PC-3 (cell line): ENCODE data around the gene PFDN4. TPM values are rescaled to one million over a fixed set of nuclear protein-coding genes. Genes with fewer than 3 reads are reported as not detected.

ENCODE experiments used
- ATAC-seq: fragments of 200-7000 bp; cut with Tn5 transposase; 2 replicates; pipeline ENCODE4 v1.9.1; 2020; ENCODE audit warnings: mild to moderate bottlenecking, moderate library complexity
- Bru-seq: library from RNA; stranded (reverse); fragments of 400-500 nt; gene quantifications from one replicate; lab custom pipeline; 2021; lab: Mats Ljungman, UMichigan
- BruChase-seq, 2 experiments: library from RNA; stranded (reverse); fragments of 400-500 nt; gene quantifications; one replicate each; lab custom pipeline; 2021; lab: Mats Ljungman, UMichigan
- BruUV-seq: library from RNA; stranded (reverse); fragments of 400-500 nt; replicated peaks from 2 replicates; lab custom pipeline; 2021; lab: Mats Ljungman, UMichigan
- CTCF ChIA-PET: fragments of 300-600 bp; sonication (Branson Sonifier 250); formaldehyde crosslinking; loops from one replicate; lab custom pipeline; 2022; ENCODE audit warnings: antibody characterized with exemption; lab: Charles Lee
- POLR2A ChIA-PET: fragments of 300-600 bp; sonication (Branson Sonifier 250); formaldehyde crosslinking; loops from one replicate; lab custom pipeline; 2022; ENCODE audit warnings: antibody characterized with exemption; ENCODE audit not compliant: unreplicated experiment; lab: Charles Lee
- DNase-seq: peaks from one replicate; pipeline ENCODE4 v3.0.0-alpha.2; 2015
- H2AFZ ChIP-seq: fragments of 300-600 bp; sonication (generic); 2 replicates; pipeline ENCODE4 v1.6.0; 2016; ENCODE audit warnings: antibody characterized with exemption, low read length
- H3F3A ChIP-seq: fragments of 300-600 bp; sonication (generic); one replicate; pipeline ENCODE4 v1.6.0; 2017; ENCODE audit warnings: antibody characterized with exemption, low read length, control low read depth, mild to moderate bottlenecking; ENCODE audit not compliant: unreplicated experiment
- H3K27ac ChIP-seq: fragments of 300-600 bp; sonication (generic); 2 replicates; pipeline ENCODE4 v1.5.1; 2016; ENCODE audit warnings: mild to moderate bottlenecking, low read length
- H3K27me3 ChIP-seq: fragments of 300-600 bp; sonication (generic); 2 replicates; pipeline ENCODE4 v1.6.1; 2016; ENCODE audit warnings: low read length, mixed read lengths
- H3K36me3 ChIP-seq: fragments of 300-600 bp; sonication (generic); 2 replicates; pipeline ENCODE4 v1.6.1; 2016; ENCODE audit warnings: low read depth, mixed run types, low read length, mixed read lengths
- H3K4me1 ChIP-seq: fragments of 300-600 bp; sonication (generic); 2 replicates; pipeline ENCODE4 v1.5.1; 2016; ENCODE audit warnings: low read length; ENCODE audit not compliant: insufficient read depth
- H3K4me2 ChIP-seq: fragments of 300-600 bp; sonication (generic); 2 replicates; pipeline ENCODE4 v1.6.0; 2016; ENCODE audit warnings: low read length
- H3K4me3 ChIP-seq: fragments of 300-600 bp; sonication (generic); 2 replicates; pipeline ENCODE4 v1.5.1; 2016; ENCODE audit warnings: mild to moderate bottlenecking, low read length, mixed read lengths
- H3K79me2 ChIP-seq: fragments of 300-600 bp; sonication (generic); 2 replicates; pipeline ENCODE4 v1.6.1; 2017; ENCODE audit warnings: low read length, mixed read lengths
- H3K9ac ChIP-seq: fragments of 300-600 bp; sonication (generic); 2 replicates; pipeline ENCODE4 v1.6.0; 2016; ENCODE audit warnings: mild to moderate bottlenecking, low read length
- H3K9me2 ChIP-seq: fragments of 300-600 bp; sonication (generic); replicated peaks from 2 replicates; pipeline ENCODE4 v1.6.1; 2016; ENCODE audit warnings: mixed run types, low read length, mixed read lengths
- H3K9me3 ChIP-seq: fragments of 300-600 bp; sonication (generic); 2 replicates; pipeline ENCODE4 v1.6.1; 2016; ENCODE audit warnings: low read length, mixed read lengths
- H4K20me1 ChIP-seq: fragments of 300-600 bp; sonication (generic); 2 replicates; pipeline ENCODE4 v1.6.1; 2016; ENCODE audit warnings: low read length, mixed read lengths
- CTCF ChIP-seq: fragments of 300-600 bp; sonication (generic); conservative IDR thresholded peaks from 2 replicates; pipeline ENCODE4 v1.5.1; 2017; ENCODE audit warnings: antibody characterized with exemption, low read depth, mild to moderate bottlenecking, low read length
- EZH2 ChIP-seq: fragments of 300-600 bp; sonication (generic); IDR thresholded peaks from one replicate; pipeline ENCODE4 v1.6.1; 2017; ENCODE audit warnings: antibody characterized with exemption, mild to moderate bottlenecking, low read length; ENCODE audit not compliant: unreplicated experiment
- EZH2phosphoT487 ChIP-seq: fragments of 300-600 bp; sonication (generic); IDR thresholded peaks from 2 replicates; pipeline ENCODE4 v1.6.1; 2018; ENCODE audit warnings: mild to moderate bottlenecking, antibody characterized with exemption, low read length, borderline replicate concordance
- intact Hi-C: fragments of 100-400 bp; cut with micrococcal nuclease; formaldehyde crosslinking; loops from 2 replicates; pipeline ENCODE4 v1.9.0; 2023
- long read RNA-seq: library from polyadenylated mRNA; unstranded; transcript quantifications from one replicate; pipeline ENCODE4 v2.0.0, GENCODE V29; 2021; ENCODE audit not compliant: unreplicated experiment
- total RNA-seq: library from RNA; depleted of rRNA; stranded (reverse); fragments of >200 nt; gene quantifications from 2 replicates; pipeline ENCODE4 v1.2.3, GENCODE V29; 2014; rRNA removed

PFDN4 gene, protein sequence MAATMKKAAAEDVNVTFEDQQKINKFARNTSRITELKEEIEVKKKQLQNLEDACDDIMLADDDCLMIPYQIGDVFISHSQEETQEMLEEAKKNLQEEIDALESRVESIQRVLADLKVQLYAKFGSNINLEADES
- total RNA-seq (100 and 122 TPM in 2 replicates), Bru-seq, nascent RNA (percentile 87 among the genes with signal in this experiment), BruChase-seq, experiment 1, labeled RNA remaining after a 6-hour chase (percentile 83 among the genes with signal in this experiment), BruChase-seq, experiment 2, labeled RNA remaining after a 2-hour chase (percentile 72 among the genes with signal in this experiment)
- long read RNA-seq, transcript PFDN4-201 (4 exons, 1,462 nt) = major isoform, 49 of 86 reads
- long read RNA-seq, partial matches to known transcripts = 32 of 86 reads
- long read RNA-seq, other reads (novel, unspliced or antisense) = 5 of 86 reads

DNA sequence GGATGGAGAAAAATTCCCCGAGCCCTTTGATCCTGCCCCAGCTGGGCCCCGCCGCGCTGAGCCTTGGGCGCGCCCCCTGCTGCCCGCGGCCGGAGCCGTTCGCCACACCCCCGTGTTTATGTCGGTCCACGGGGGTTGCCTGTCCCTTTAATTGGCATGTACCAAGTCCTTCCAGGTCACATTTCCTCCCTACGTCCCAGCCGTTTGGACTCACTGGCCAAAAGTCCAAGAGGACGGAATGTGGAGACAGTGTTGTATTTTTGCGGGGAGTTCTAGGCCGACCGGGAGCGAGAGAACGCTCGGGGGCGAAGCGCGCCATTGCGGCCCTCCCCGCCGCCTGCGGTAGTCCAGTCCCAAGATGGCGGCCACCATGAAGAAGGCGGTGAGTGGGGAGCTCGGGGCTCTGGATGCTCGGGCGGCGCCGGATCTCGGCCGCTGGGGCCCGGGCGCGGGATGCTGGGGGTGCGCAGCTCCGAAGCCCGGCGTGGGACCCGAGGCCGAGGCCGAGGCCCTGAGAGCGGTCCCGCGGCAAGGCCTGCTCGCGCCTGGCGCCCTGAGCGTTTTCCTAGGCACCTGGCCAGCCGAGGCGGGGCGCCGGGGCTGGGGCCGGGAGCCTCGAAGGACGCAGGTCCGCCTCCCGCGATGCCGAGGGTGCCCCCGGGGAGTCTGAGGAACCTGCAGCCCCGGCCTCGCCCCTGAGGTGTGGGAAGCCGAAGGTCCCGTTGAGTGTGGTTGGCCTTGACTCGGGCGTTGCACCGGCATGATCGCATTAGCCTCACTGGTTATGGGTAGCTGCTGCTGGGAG is at the start of gene PFDN4:
TSS of gene PFDN4 (plus strand) at position 345 of the 805 bp plus-strand sequence. CDS start at position 359, 14 bp downstream.
- peaks cover 20% of the 10 kb centered on the region; the same call in 1 of the 2 replicates for H4K20me1 ChIP-seq
- peaks cover 53% of the 10 kb centered on the region for H3K79me2 ChIP-seq
- peak within 1 kb of the TSS; percentile 82 for H3K4me2 ChIP-seq
- peak within 1 kb of the TSS; percentile 96 for H2AFZ ChIP-seq
- intact Hi-C loops = loop anchor here (5.0 to 10.0 kb wide), 2 partner anchors 261 to 633 kb away; no protein-coding TSS in a partner anchor
- H3K4me1 ChIP-seq = peaks cover 13% of the 10 kb centered on the region
- no peak for TF ChIP-seq EZH2
- peak; percentile 96 for TF ChIP-seq CTCF
- no TSS peak for BruUV-seq
- peak within 1 kb of the TSS; percentile 94 for H3K9ac ChIP-seq
- no peaks in the 10 kb centered on the region for H3F3A ChIP-seq
- 0 out of 2 replicates have a peak, but pooled peaks cover 6% of the 10 kb centered on the region for H3K36me3 ChIP-seq
- H3K27ac ChIP-seq = peak within 1 kb of the TSS; percentile 80
- no peaks in the 10 kb centered on the region for H3K9me2 ChIP-seq
- no peaks in the 10 kb centered on the region for H3K9me3 ChIP-seq
- ATAC-seq = peak; percentile 93
- peak; percentile 89 for DNase-seq
- H3K27me3 ChIP-seq = no peaks in the 10 kb centered on the region
- H3K4me3 ChIP-seq = peak within 1 kb of the TSS; percentile 79
- ChIA-PET POLR2A (interaction anchor here (0.6 kb wide), 1 partner anchor 434 kb away, joined by 3 read pairs; no protein-coding TSS in a partner anchor), CTCF (interaction anchor here (0.6 to 1.4 kb wide), 8 partner anchors 8 to 172 kb away, joined by 3 to 5 read pairs (median 3); no protein-coding TSS in a partner anchor)

DNA sequence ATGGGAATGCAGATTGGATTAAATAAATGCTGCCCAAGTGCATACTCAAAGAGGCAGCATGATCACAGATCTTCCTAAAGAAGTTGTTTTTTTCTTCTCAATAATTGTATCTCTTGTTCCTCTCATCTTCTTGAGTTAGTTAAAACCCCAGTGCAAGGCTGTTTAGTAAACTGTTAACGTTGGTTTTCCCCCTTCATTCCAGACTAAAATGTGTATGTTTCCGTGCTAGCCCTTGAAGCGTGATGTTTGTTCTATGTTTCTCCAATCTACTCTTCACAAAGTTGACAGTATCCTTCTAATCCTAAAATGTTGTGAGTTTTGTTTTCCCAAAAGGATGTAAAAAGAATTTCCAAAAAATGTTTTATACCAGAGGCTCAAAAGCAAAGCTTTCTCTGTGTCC is 49.7 kb upstream of the PFDN4 start:
- no peaks in the 10 kb centered on the region for H3K79me2 ChIP-seq
- H3K36me3 ChIP-seq = no peaks in the 10 kb centered on the region
- TF ChIP-seq EZH2 (no peak), CTCF (no peak), EZH2phosphoT487 (no peak)
- no peaks in the 10 kb centered on the region for H3K27me3 ChIP-seq
- no peak overlapping the region for H2AFZ ChIP-seq
- H3K9me2 ChIP-seq = no peaks in the 10 kb centered on the region
- POLR2A ChIA-PET = no interaction called here
- H3K9me3 ChIP-seq = no peaks in the 10 kb centered on the region
- peaks cover 6% of the 10 kb centered on the region; the same call in 1 of the 2 replicates for H3K4me1 ChIP-seq
- H3F3A ChIP-seq = no peaks in the 10 kb centered on the region
- CTCF ChIA-PET = no interaction called here
- intact Hi-C loops = no loop called here
- H4K20me1 ChIP-seq = no peaks in the 10 kb centered on the region
- no peak overlapping the region for H3K27ac ChIP-seq
- no peak overlapping the region for H3K9ac ChIP-seq
- ATAC-seq (no peak), DNase-seq (no peak)
- H3K4me2 ChIP-seq = no peak overlapping the region
- H3K4me3 ChIP-seq = no peak overlapping the region
- BruUV-seq = no TSS peak
